Measurements from ENCODE around the gene PGM2.

DNA sequence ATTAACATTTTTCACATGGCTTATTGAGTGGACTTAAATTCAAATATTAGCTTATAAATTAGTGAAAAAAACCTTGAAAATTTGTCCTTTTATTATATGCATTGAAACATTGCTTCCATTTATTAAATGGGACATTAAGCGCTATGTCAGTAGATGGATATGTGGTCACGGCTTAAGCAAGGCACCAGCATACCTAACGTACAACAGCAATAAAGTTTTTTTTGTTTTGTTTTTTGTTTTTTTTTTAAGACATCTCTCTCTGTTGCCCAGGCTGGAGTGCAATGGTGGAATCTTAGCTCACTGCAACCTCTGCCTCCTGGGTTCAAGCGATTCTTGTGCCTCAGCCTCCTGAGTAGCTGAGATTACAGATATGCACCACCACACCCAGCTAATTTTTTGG, 31.6 kb downstream of the PGM2 start:
- TF ChIP-seq CTCF (conservative IDR thresholded peaks at IDR 0.05; ENCODE audit: low read depth, low read length) (no peak), EZH2 (IDR thresholded peaks at IDR 0.05; ENCODE audit: borderline replicate concordance, low read depth, low read length, poor library complexity, severe bottlenecking) (no peak)

All from A673 (cell line).